MCF 10A (cell line): ENCODE data around the gene SNTB2. TPM values are rescaled to one million over a fixed set of nuclear protein-coding genes. Genes with fewer than 3 reads are reported as not detected.

Experiments used
- BruUV-seq: library from RNA; stranded (reverse); fragments of 400-500 nt; replicated peaks from 2 replicates; lab custom pipeline; 2021; lab: Mats Ljungman, UMichigan
- CTCF ChIA-PET: fragments of 300-600 bp; sonication (Branson Sonifier 250); formaldehyde crosslinking; extraction: SDS; loops from one replicate; lab custom pipeline; 2021; ENCODE audit warnings: antibody characterized with exemption, inconsistent platforms; lab: Yijun Ruan, JAX
- POLR2A ChIA-PET: fragments of 300-600, 350-650 bp; sonication (Branson Sonifier 250); formaldehyde crosslinking; extraction: SDS; loops from one replicate; lab custom pipeline; 2020; ENCODE audit warnings: antibody characterized with exemption, inconsistent platforms; lab: Yijun Ruan, JAX
- DNase-seq: peaks from one replicate; pipeline ENCODE4 v3.0.0-alpha.2; 2018; ENCODE audit not compliant: unreplicated experiment
- H3K27ac Mint-ChIP-seq: one replicate; pipeline ENCODE4 v1.8.0; 2022; ENCODE audit warnings: mild to moderate bottlenecking, low read depth, mixed read lengths; ENCODE audit not compliant: unreplicated experiment
- H3K27me3 Mint-ChIP-seq: one replicate; pipeline ENCODE4 v1.8.0; 2022; ENCODE audit warnings: mixed read lengths; ENCODE audit not compliant: insufficient read depth, unreplicated experiment
- H3K36me3 Mint-ChIP-seq: one replicate; pipeline ENCODE4 v1.8.0; 2022; ENCODE audit warnings: mild to moderate bottlenecking, moderate library complexity, mixed read lengths; ENCODE audit not compliant: insufficient read depth, unreplicated experiment
- H3K4me1 Mint-ChIP-seq: one replicate; pipeline ENCODE4 v1.8.0; 2022; ENCODE audit warnings: mixed read lengths; ENCODE audit not compliant: insufficient read depth, unreplicated experiment
- H3K4me3 Mint-ChIP-seq: one replicate; pipeline ENCODE4 v1.8.0; 2022; ENCODE audit warnings: mild to moderate bottlenecking, moderate library complexity, mixed read lengths; ENCODE audit not compliant: unreplicated experiment
- H3K9me3 Mint-ChIP-seq: one replicate; pipeline ENCODE4 v1.8.0; 2022; ENCODE audit warnings: mixed read lengths; ENCODE audit not compliant: unreplicated experiment
- CTCF ChIP-seq: fragments of 200-600 bp; IDR thresholded peaks from one replicate; pipeline ENCODE4 v1.8.0; 2022; ENCODE audit warnings: antibody characterized with exemption, mild to moderate bottlenecking; ENCODE audit not compliant: unreplicated experiment
- intact Hi-C: fragments of 100-400 bp; cut with micrococcal nuclease; formaldehyde crosslinking; loops from 2 replicates; pipeline ENCODE4 v1.14.1; 2022
- total RNA-seq: library from RNA; stranded (reverse); gene quantifications from 2 replicates; pipeline ENCODE4 v1.2.3, GENCODE V29; 2022

Gene SNTB2
- total RNA-seq, 1 experiment from 2014 or later: 20.2 TPM

- Mint-ChIP-seq H3K4me1 (peaks cover 41% of the 10 kb centered on the region), H3K4me3 (no peak overlapping the region), H3K27me3 (no peaks in the 10 kb centered on the region), H3K36me3 (peaks cover 6% of the 10 kb centered on the region), H3K27ac (no peak overlapping the region), H3K9me3 (no peaks in the 10 kb centered on the region)
- POLR2A ChIA-PET: interaction anchor here (0.6 to 5.3 kb wide), 8 partner anchors 8 to 483 kb away, joined by 3 to 87 read pairs (median 14); partner anchors contain the start of genes CHTF8 and UTP4
- no peak for DNase-seq
- intact Hi-C loops: no loop called here
- no TSS peak for BruUV-seq
- CTCF ChIA-PET: interaction anchor here (0.6 to 3.3 kb wide), 4 partner anchors 9 to 98 kb away, joined by 3 to 9 read pairs (median 5); partner anchors contain the start of genes CHTF8 and UTP4
- TF ChIP-seq CTCF: no peak
Observed at GRCh38 chr16:69190046-69190588, 3.2 kb downstream of the SNTB2 start.

GRCh38 chr16:69190598-69190997 lies 3.6 kb downstream of the SNTB2 start:
- Mint-ChIP-seq H3K27ac (no peak overlapping the region), H3K4me3 (no peak overlapping the region), H3K36me3 (peaks cover 6% of the 10 kb centered on the region), H3K9me3 (no peaks in the 10 kb centered on the region), H3K27me3 (no peaks in the 10 kb centered on the region), H3K4me1 (peaks cover 41% of the 10 kb centered on the region)
- CTCF ChIA-PET: interaction anchor here (0.6 to 1.3 kb wide), 3 partner anchors 58 to 344 kb away, joined by 3 to 6 read pairs (median 3); partner anchors contain the start of genes CHTF8 and UTP4
- DNase-seq: peak; percentile 49
- intact Hi-C loops: no loop called here
- TF ChIP-seq CTCF: no peak
- POLR2A ChIA-PET: interaction anchor here (0.6 to 5.3 kb wide), 6 partner anchors 8 to 150 kb away, joined by 3 to 87 read pairs (median 28); partner anchors contain the start of genes CHTF8 and UTP4
- no TSS peak for BruUV-seq

GRCh38 chr16:69191136-69191535 lies 4.2 kb downstream of the SNTB2 start:
- BruUV-seq: no TSS peak
- no peak for DNase-seq
- peaks cover 41% of the 10 kb centered on the region for H3K4me1 Mint-ChIP-seq
- no peaks in the 10 kb centered on the region for H3K27me3 Mint-ChIP-seq
- H3K4me3 Mint-ChIP-seq: no peak overlapping the region
- H3K9me3 Mint-ChIP-seq: no peaks in the 10 kb centered on the region
- ChIA-PET CTCF (interaction anchor here (0.6 to 1.3 kb wide), 2 partner anchors 95 to 345 kb away, joined by 3 to 6 read pairs; no protein-coding TSS in a partner anchor), POLR2A (interaction anchor here (5.0 to 5.3 kb wide), 3 partner anchors 7 to 58 kb away, joined by 24 to 87 read pairs (median 31); partner anchors contain the start of genes CHTF8 and UTP4)
- intact Hi-C loops: no loop called here
- no peak overlapping the region for H3K27ac Mint-ChIP-seq
- H3K36me3 Mint-ChIP-seq: peaks cover 6% of the 10 kb centered on the region
- TF ChIP-seq CTCF: no peak

GRCh38 chr16:69193855-69194254 lies 6.9 kb downstream of the SNTB2 start:
- DNase-seq: no peak
- no TSS peak for BruUV-seq
- Mint-ChIP-seq H3K9me3 (no peaks in the 10 kb centered on the region), H3K36me3 (peaks cover 6% of the 10 kb centered on the region), H3K4me1 (peaks cover 46% of the 10 kb centered on the region), H3K27ac (no peak overlapping the region), H3K4me3 (no peak overlapping the region), H3K27me3 (no peaks in the 10 kb centered on the region)
- POLR2A ChIA-PET: interaction anchor here (1.3 to 1.8 kb wide), 2 partner anchors 13 to 14 kb away, joined by 3 to 7 read pairs; no protein-coding TSS in a partner anchor
- intact Hi-C loops: no loop called here
- CTCF ChIA-PET: no interaction called here
- no peak for TF ChIP-seq CTCF
